Transverse colon (tissue), 4 donors: ENCODE measurements around the gene RETREG3. TPM values are rescaled to one million over a fixed set of nuclear protein-coding genes. Genes with fewer than 3 reads are reported as not detected.
"Not testable (repeated sequence)": the region's sequence is repeated elsewhere in the genome, so short reads cannot be mapped to it uniquely, and the experiment has no call there.

Experiments used
- DNase-seq: peaks from one replicate; pipeline ENCODE4 v3.0.0-alpha.2; 2019
- H3K27ac ChIP-seq, 4 donors: fragments of 200-600 bp; sonication (generic); 2 replicates each; pipeline ENCODE4 v1.5.1; 2016 to 2018; ENCODE audit warnings: inconsistent platforms in 4 of 4
- H3K27me3 ChIP-seq: fragments of 200-600 bp; sonication (generic); 2 replicates; pipeline ENCODE4 v1.5.1; 2017; ENCODE audit warnings: inconsistent platforms
- H3K36me3 ChIP-seq, 4 donors: fragments of 200-600 bp; sonication (generic); 2 replicates each; pipeline ENCODE4 v1.5.1; 2017 to 2019; ENCODE audit warnings: inconsistent platforms in 4 of 4
- H3K4me1 ChIP-seq, 4 donors: fragments of 200-600 bp; sonication (generic); 2 replicates each; pipeline ENCODE4 v1.5.1; 2017 to 2020; ENCODE audit warnings: inconsistent platforms in 4 of 4
- H3K4me3 ChIP-seq, 4 donors: fragments of 200-600 bp; sonication (generic); 1 replicate in 1 of 4; 2 replicates in 3 of 4; pipeline versions ENCODE4 v1.5.1 to v1.6.1; 2017 to 2019; ENCODE audit warnings: inconsistent platforms in 4 of 4
- H3K9me3 ChIP-seq, 2 donors: fragments of 200-600 bp; sonication (generic); 2 replicates each; pipeline ENCODE4 v1.5.1; 2017 to 2019; ENCODE audit warnings: inconsistent platforms in 2 of 2
- CTCF ChIP-seq, 5 experiments: fragments of 200-600 bp in 3 of 5; fragments of 450-650 bp in 2 of 5; sonication (generic) in 3 of 5; IDR thresholded peaks; 1 replicate in 2 of 5; 2 replicates in 3 of 5; pipeline ENCODE4 v1.5.1; 2016 to 2017; ENCODE audit warnings: antibody characterized with exemption in 5 of 5, inconsistent platforms in 3 of 5, mild to moderate bottlenecking in 2 of 5, moderate library complexity in 1 of 5
- EP300 ChIP-seq: sonication (generic); formaldehyde crosslinking; IDR thresholded peaks from one replicate; pipeline ENCODE4 v1.6.1; 2017; ENCODE audit warnings: antibody characterized with exemption, low read depth
- POLR2A ChIP-seq: fragments of 450-650 bp; IDR thresholded peaks from one replicate; pipeline ENCODE4 v1.6.1; 2016; ENCODE audit warnings: antibody characterized with exemption, mild to moderate bottlenecking, moderate library complexity
- POLR2AphosphoS5 ChIP-seq, 3 donors: sonication (generic); formaldehyde crosslinking; IDR thresholded peaks; one replicate each; pipeline ENCODE4 v1.6.1; 2016; ENCODE audit warnings: antibody characterized with exemption in 3 of 3
- WGBS, 2 donors: methylation state at CpG; one replicate each; pipeline ENCODE4 v1.1.5; 2018; ENCODE audit warnings: low coverage in 1 of 2; 5-methylcytosine and 5-hydroxymethylcytosine counted together
- in situ Hi-C, 4 donors: fragments of 200-750 bp; cut with MboI; loops; one replicate each; pipeline versions ENCODE4 v1.15.0 to v1.15.1; 2017; ENCODE audit warnings: low sequenced_read_pairs in 3 of 4, low pct_ligation_motif_present in 1 of 4, low pct_unique_long_range_greater_than_20kb in 1 of 4
- intact Hi-C: fragments of 100-400 bp; cut with DNase I; formaldehyde crosslinking; loops from one replicate; pipeline ENCODE4 v1.15.1; 2023; ENCODE audit warnings: low total_unique reads
- total RNA-seq, 4 donors: library from RNA; depleted of rRNA; stranded (reverse); fragments of >200 nt; gene quantifications; one replicate each; pipeline ENCODE4 v1.1.0, GENCODE V29; 2016

RETREG3 gene
- total RNA-seq, 4 donors from 2014 or later, result 47.2 to 71.8 (median 59.0) TPM

GRCh38 chr17:42640121-42640520 lies 30.9 kb upstream of the RETREG3 start:
- in situ Hi-C loops (no loop called here), intact Hi-C loops (no loop called here)
- WGBS, 2 donors, result 89 to 92% methylated on average over 4 of the region's 4 CpGs
- no peaks in the 10 kb centered on the region for H3K36me3 ChIP-seq
- no peaks in the 10 kb centered on the region for H3K4me1 ChIP-seq
- no peaks in the 10 kb centered on the region for H3K9me3 ChIP-seq
- H3K27ac ChIP-seq, result no peak overlapping the region
- no peak for TF ChIP-seq POLR2A
- no peak for TF ChIP-seq EP300
- TF ChIP-seq POLR2AphosphoS5 (IDR thresholded peaks at IDR 0.05), result no peak
- no peak for TF ChIP-seq CTCF (IDR thresholded peaks at IDR 0.05)
- DNase-seq, result no peak
- no peak overlapping the region for H3K4me3 ChIP-seq
- H3K27me3 ChIP-seq, result no peaks in the 10 kb centered on the region

GRCh38 chr17:42639525-42640113 lies 30.4 kb upstream of the RETREG3 start:
- no peaks in the 10 kb centered on the region for H3K36me3 ChIP-seq
- H3K4me1 ChIP-seq, result no peaks in the 10 kb centered on the region
- 82% methylated on average over 6 of the region's 7 CpGs; no CpG with 5 or more reads in 1 of the 2 donors for WGBS, 2 donors
- no peaks in the 10 kb centered on the region for H3K27me3 ChIP-seq
- no peak for TF ChIP-seq CTCF (IDR thresholded peaks at IDR 0.05)
- no peak for TF ChIP-seq EP300
- no peak for TF ChIP-seq POLR2A
- no peak for TF ChIP-seq POLR2AphosphoS5 (IDR thresholded peaks at IDR 0.05)
- in situ Hi-C loops, result no loop called here
- H3K9me3 ChIP-seq, result no peaks in the 10 kb centered on the region
- intact Hi-C loops, result no loop called here
- H3K27ac ChIP-seq, result no peak overlapping the region
- no peak overlapping the region for H3K4me3 ChIP-seq
- DNase-seq, result no peak

- intact Hi-C loops (no loop called here), in situ Hi-C loops (no loop called here)
- no peak overlapping the region for H3K4me3 ChIP-seq
- 60 to 74% methylated on average over 1 to 9 of the region's 9 CpGs for WGBS, 2 donors
- H3K4me1 ChIP-seq, result no peaks in the 10 kb centered on the region
- no peaks in the 10 kb centered on the region for H3K27me3 ChIP-seq
- no peak overlapping the region for H3K27ac ChIP-seq
- H3K36me3 ChIP-seq, result no peaks in the 10 kb centered on the region
- TF ChIP-seq POLR2AphosphoS5 (IDR thresholded peaks at IDR 0.05), result no peak
- TF ChIP-seq CTCF (IDR thresholded peaks at IDR 0.05), result no peak
- no peak for TF ChIP-seq POLR2A
- TF ChIP-seq EP300, result no peak
- DNase-seq, result no peak
- no peaks in the 10 kb centered on the region for H3K9me3 ChIP-seq
Measured at GRCh38 chr17:42632949-42633444, 23.8 kb upstream of the RETREG3 start.

- no peaks in the 10 kb centered on the region for H3K27me3 ChIP-seq
- H3K27ac ChIP-seq, result no peak overlapping the region
- H3K4me3 ChIP-seq, result no peak overlapping the region
- TF ChIP-seq POLR2AphosphoS5 (IDR thresholded peaks at IDR 0.05) (no peak), CTCF (IDR thresholded peaks at IDR 0.05) (no peak), POLR2A (no peak), EP300 (no peak)
- in situ Hi-C loops (no loop called here), intact Hi-C loops (no loop called here)
- H3K4me1 ChIP-seq, result no peaks in the 10 kb centered on the region
- H3K9me3 ChIP-seq, result no peaks in the 10 kb centered on the region
- no peaks in the 10 kb centered on the region for H3K36me3 ChIP-seq
- 71 to 77% methylated on average over 3 of the region's 3 CpGs for WGBS, 2 donors
- no peak for DNase-seq
Measured at GRCh38 chr17:42629411-42630009, 20.3 kb upstream of the RETREG3 start.

- in situ Hi-C loops, H3K9me3 ChIP-seq, H3K27me3 ChIP-seq, H3K4me3 ChIP-seq, DNase-seq, H3K4me1 ChIP-seq, H3K27ac ChIP-seq, intact Hi-C loops, H3K36me3 ChIP-seq: not testable (repeated sequence)
- 93% methylated on average over 6 of the region's 6 CpGs; no CpG with 5 or more reads in 1 of the 2 donors for WGBS, 2 donors
Measured at GRCh38 chr17:42627032-42627764, 18.0 kb upstream of the RETREG3 start.
